Fibroblast of skin of abdomen (primary cell): ENCODE data around the gene ARL5A. TPM values are rescaled to one million over a fixed set of nuclear protein-coding genes. Genes with fewer than 3 reads are reported as not detected.
"Not testable (repeated sequence)": the region's sequence is repeated elsewhere in the genome, so short reads cannot be mapped to it uniquely, and the experiment has no call there.

Source experiments
- DNase-seq: peaks from one replicate; pipeline ENCODE4 v3.0.0-alpha.2; 2013
- polyA plus RNA-seq, 2 experiments: library from polyadenylated mRNA; unstranded; fragments of 120-200 nt; gene quantifications; one replicate each; pipeline ENCODE4 v1.2.1, GENCODE V29; 2013; ENCODE audit not compliant: insufficient read length in 2 of 2

The ARL5A gene, protein sequence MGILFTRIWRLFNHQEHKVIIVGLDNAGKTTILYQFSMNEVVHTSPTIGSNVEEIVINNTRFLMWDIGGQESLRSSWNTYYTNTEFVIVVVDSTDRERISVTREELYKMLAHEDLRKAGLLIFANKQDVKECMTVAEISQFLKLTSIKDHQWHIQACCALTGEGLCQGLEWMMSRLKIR
- 26.9 TPM for polyA plus RNA-seq (2013, experiment 1 of 2; ENCODE audit: insufficient read length)
- polyA plus RNA-seq (2013, experiment 2 of 2; ENCODE audit: insufficient read length): 21.3 TPM

DNA sequence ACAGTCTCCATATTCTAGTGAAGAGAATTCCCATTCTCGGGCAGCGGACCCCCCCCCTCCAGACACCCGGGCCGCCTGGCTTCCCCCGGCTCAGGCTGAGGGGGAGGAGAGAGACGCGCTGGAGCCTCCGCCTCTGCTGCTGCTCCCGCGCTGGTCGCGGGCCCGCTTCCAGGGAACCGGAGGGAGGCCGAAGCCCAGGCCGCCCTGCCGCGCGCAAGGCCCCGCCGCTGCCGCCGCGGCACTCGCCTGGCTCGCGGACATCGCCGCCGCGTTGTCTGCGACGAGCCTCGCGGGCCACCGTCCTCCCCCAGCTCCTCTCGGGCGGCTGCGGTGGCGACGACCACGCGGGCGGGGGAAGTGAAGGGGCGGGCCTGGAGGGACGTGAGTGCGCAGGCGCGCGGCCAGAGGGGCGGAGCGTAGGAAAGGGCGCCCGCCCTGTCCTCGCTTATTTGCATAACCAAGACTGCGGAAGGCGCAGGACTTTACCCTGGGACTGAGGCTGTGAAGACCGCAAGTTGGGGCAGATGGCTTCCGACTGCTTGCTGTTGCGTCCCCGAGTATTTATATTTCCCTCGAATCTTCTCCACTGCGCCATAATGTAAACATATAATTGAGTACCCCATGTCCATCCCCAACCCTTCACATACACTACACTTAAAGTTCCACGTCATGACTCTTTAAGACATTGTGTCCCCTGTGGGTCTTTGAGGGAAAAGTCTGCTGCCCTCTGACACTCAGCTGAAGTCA, at the start of gene ARL5A:
Gene ARL5A (minus strand): TSS at position 279 of the 747 bp plus-strand sequence. CDS start 245 bp downstream, at position 34.
- DNase-seq: peak; percentile 96

DNA sequence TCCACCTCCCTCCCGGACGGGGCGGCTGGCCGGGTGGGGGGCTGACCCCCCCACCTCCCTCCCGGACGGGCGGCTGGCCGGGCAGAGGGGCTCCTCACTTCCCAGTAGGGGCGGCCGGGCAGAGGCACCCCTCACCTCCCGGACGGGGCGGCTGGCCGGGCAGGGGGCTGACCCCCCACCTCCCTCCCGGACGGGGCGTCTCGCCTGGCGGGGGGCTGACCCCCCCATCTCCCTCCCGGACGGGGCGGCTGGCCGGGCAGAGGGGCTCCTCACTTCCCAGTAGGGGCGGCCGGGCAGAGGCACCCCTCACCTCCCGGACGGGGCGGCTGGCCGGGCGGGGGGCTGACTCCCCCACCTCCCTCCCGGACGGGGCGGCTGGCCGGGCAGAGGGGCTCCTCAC, 47.4 kb upstream of the ARL5A start:
- not testable (repeated sequence) for DNase-seq

DNA sequence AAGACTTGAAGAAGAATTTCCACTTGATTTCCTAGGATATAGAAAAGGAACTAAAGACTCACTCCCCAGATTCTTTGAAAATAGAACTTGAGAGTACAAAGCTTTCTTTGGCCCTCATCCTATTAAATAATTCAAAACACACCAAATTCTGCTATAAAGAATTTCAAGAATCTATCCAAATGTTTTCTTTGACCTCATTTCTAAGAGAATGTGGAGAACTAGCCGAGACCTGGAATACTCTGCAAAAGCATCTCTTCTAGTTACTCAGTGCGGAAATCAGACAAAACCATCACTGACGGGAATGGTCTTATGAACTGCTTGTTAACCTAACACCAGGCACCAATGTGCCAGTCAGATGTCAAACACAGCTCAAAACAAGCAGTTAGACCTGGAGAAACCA, 44.2 kb upstream of the ARL5A start:
- DNase-seq: peak; percentile 12

DNA sequence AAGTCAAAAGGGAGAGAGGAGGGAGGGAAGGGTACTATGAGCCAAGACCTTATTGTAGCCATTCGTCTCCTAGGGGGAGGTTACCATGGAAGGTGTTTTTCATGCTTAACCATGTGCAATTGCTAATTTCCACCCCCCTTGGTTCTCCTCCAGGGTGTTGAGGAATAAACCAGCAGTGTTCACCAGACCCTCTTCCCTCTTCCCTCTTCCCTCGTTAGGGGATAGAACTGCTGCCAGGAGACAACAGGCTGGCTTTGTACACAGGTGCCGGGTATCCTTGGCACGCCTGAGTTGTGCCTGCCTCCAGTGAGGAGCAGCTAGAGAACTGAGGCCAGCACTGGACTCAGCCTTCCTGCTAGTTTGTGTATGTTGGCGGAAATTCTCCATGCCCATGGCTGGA, 41.1 kb upstream of the ARL5A start:
- DNase-seq: no peak

- no peak for DNase-seq
These were observed 34.5 kb upstream of the ARL5A start for GRCh38 chr2:151862700-151863099.

- DNase-seq: no peak
These were observed 33.0 kb upstream of the ARL5A start for GRCh38 chr2:151861174-151861573.

DNA sequence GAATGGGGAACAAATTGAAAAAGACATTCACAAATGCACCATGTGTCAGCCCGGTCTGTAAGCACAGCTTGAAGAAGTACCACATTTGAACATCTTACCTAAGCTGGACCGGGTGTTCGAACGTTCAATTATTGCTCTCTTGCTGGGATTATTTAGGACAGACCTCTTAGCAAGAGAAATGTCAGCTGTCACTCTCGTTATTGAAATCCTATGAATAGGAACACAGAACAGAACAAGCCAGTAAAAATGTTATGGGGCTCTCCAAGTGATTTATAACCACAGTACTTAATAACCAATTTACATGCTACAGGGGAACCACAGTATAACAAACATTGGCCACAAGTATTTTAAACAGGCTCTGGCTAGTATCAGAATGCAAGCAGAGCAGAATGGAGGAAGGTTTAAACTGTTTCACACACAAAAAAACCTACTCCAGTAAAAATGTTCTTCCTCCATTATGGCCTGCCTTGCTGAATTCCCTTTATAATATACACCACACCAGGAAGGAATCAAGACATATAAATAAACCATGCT, 32.5 kb upstream of the ARL5A start:
- peak; percentile 31 for DNase-seq

GRCh38 chr2:151860210-151860609, 32.0 kb upstream of the ARL5A start:
- no peak for DNase-seq

DNA sequence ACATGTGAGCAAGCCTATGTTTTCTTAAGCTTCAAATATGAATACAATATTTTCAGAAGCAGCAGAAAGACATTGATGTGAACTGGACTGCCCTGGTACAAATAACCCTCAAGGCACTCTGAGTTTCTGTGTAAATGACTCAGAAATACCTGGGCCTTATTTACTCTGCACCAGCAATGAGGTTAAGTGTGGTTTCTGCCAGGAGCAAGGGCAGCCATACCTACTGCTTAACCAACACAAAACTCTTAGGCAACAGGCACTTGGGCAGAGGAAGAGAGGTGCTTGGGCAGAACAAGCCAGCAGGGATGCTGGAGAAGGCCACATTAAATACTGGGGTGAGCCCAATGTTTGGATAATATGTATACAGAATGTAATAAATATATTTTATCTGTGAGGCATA, 29.4 kb upstream of the ARL5A start:
- DNase-seq: no peak

DNA sequence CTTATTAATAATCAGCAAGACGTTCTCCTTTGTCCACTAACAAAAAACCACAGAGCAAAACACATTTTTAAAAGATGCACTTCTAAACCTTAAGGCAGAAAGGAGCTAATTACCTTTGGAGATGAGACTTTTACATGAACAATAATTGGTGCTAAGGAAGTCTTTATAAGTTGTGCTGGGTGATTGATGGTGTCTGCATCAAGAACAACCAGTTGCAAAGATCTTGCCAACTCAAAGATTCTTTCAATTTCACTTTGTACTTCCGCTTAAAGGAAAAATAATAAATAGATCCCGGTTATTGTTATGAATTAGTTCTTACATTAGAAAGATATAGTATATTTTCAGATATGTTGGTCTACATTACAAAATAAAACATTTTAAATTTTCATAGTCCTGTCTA, 26.9 kb upstream of the ARL5A start:
- DNase-seq: no peak

- no peak for DNase-seq
These were observed 25.0 kb upstream of the ARL5A start for GRCh38 chr2:151853070-151853758.

DNA sequence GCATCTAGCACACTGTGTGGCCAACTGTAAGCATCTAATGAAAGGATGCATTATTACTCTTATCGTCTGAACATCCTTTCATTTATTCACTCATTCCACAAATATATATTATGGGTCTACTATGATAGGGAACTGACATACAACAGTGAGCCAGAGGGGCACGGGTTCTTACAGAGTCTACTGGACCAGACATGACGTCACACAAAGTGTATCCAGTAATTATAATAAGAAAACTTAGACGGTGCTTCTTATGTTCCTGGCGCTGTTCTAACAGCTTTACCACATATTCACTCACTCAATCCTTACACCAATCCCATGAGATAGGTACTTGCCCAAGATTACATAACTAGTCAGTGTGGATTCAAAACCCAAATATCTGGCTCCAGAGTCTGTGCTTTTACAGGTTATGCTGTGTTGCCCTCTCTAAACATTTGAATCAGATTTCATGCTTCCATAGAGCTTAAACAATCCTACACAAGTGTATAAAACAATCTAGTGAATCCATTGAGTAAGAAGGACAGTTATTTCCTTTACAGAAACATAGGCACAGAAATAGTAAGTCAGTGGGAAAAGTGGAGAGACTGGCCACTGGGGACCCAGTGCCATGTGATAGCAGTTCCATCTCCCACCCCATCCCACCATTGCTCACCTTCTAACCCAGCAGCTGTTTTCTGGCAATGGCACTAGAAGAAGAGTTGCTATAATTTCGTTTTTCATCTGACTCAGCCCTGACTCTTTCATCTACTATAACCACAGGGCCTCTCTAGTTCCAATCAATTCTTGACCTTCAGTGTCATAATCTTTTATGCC, 24.2 kb upstream of the ARL5A start:
- DNase-seq: no peak

DNA sequence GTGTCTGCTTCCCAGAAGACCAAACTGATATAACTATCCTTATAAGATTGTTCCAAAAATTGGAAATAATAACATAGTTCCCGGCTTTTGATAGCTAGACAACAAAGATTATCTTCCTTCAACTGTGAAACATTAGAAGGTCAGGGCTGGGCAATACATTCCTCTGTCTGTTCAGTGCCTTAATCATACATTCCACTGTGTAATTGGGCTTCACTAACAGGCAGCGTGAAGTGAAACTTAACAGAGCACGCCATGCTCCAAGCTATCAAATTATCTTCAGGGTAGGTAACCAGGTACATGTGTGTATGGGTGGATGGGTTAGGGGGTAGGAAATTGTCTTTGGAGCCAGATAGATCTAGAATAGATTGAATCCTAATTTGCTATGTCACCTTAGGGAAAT, 23.5 kb upstream of the ARL5A start:
- peak; percentile 25 for DNase-seq

DNA sequence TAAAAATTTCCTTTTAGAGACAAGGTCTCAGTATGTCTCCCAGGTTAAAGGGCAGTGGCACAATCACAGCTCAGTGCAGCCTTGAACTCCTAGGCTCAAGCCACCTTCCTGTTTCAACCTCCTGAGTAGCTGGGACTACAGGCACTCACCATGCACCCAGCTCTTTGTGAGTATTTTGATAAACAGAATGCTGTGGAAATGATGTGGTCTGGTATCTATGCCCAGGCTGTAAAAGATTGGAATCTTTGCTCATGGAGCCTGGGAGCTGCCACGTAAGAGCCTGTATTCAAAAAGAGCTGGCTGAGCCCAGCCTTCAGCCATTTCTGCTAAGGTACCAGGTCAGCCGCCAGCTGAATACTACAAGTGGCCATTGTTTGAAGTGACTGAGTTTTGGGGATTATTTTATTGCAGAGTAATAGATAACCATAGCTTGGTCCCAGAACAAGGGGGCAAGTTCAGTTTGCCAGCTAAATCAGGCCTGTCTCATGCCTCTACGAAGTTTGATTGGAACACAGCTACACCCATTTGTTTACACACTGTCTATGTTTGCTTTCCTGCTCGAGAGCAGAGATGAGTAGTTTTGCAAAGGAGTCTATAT, 21.3 kb upstream of the ARL5A start:
- no peak for DNase-seq

GRCh38 chr2:151845884-151846283, 17.7 kb upstream of the ARL5A start:
- DNase-seq: no peak

GRCh38 chr2:151845481-151845880, 17.3 kb upstream of the ARL5A start:
- no peak for DNase-seq

GRCh38 chr2:151844211-151844896, 16.1 kb upstream of the ARL5A start:
- no peak for DNase-seq

GRCh38 chr2:151843691-151844061, 15.5 kb upstream of the ARL5A start:
- no peak for DNase-seq

- DNase-seq: no peak
These were observed 14.8 kb upstream of the ARL5A start for GRCh38 chr2:151842830-151843690.

DNA sequence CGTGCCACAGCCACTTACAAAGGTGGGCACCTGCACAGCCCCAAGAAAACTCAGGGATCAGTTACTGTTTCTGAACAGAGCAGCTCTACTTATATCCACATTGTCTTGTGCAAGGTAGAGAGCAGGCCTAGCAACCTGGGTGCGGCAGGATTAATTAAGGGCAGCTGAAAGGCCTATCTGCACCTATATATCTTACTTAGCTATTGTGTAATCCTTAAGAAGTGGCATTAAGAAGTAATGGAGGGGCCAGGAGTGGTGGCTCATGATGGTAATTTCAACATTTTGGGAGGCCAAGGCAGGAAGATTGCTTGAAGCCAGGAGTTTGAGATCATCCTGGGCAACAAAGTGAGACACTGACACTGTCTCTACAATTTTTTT, 12.8 kb upstream of the ARL5A start:
- no peak for DNase-seq
